HG02623 (cell line): ENCODE results near the gene ANKDD1A.

Source experiments
- ATAC-seq: cut with Tn5 transposase; IDR thresholded peaks from one replicate; pipeline ENCODE4 v1.9.1; 2021; ENCODE audit warnings: moderate library complexity; ENCODE audit not compliant: unreplicated experiment

Gene ANKDD1A

DNA sequence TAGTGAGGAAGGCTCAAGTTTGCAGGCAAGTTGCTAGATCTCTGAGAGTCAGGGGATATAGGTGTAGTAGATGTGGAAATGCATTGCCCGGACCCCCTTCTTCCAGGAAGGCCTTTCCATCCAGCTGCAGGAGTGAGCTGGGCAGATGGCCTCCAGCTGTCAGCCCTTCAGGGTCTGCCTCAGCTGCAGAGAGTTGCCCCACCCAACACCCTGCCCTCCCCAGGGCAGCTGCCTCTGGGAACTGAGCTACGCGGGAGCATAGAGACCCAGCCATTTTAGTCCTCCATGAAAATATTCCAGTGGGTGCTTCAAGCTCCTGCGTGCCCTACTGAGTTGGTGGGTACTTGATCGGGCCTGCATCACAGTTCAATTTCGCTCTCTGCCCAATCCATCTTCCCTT is 48.5 kb downstream of the ANKDD1A start:
- no peak for ATAC-seq

DNA sequence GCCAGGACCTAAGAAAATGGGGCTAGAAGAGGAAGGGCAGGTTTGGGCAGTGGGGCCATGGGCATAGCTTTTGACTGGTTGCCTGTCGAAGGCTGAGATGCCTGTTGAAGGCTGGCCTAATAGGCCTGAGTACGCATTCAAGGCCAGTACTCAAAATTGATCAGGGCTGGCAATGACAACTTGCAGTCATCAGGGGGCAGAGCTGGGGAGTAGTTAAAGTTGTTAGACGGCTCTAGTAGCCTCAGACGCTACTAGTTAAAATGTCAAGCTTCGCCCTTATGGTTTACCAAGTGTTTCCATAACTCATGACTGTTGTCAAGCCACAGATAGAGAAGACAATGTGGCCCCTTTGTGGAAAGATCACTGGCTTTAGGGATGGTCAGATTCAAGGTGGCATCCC is 49.3 kb downstream of the ANKDD1A start:
- no peak for ATAC-seq

DNA sequence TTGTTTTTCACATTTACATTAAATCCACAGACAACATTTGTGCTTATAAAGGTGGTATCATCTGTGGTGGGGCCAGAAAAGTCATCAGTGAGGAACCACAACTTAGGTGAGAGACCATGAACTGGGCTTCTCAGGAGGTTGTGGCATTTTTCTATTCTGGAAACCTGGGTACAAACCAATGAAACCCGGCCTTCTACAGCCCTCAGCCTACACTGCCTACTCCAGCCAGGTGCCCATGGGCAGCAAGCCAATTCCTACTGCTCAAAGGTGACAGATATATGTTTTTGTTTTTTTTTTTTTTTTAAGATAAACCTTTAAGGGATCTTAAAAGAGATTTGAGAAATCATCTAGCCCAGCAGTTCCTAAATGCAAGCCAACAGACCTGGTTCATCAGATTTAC is 57.7 kb downstream of the ANKDD1A start:
- no peak for ATAC-seq

DNA sequence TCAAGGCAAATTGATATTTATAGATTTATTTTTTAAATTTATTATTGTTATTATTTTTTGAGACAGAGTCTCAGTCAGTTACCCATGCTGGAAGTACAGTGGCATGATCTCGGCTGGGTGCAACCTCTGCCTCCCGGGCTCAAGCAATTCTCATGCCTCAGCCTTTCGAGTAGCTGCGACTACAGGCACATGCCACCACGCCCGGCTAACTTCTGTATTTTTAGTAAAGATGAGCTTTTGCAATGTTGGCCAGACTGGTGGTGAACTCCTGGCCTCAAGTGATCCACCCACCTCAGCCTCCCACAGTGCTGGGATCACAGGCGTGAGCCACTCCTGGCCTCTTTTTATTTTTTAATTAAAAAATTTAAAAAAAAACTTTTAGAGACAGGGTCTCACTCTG is 59.0 kb downstream of the ANKDD1A start:
- ATAC-seq, result no peak

DNA sequence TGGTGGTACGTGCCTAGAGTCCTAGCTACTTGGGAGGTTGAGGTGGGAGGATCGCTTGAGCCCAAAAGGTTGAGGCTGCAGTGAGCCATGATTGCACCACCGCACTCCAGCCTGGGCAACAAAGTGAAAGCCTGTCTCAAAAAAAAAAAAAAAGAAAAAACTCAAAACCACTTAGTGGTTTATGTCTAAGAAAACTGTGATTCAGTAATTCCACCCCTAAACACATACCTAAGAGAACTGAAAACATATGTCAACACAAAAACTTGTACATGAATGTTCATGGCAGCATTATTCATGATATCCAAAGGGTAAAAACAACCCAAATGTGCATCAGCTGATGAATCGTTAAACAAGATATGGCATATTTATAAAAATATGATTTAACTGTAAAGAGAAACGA is 63.7 kb downstream of the ANKDD1A start:
- ATAC-seq, result no peak

DNA sequence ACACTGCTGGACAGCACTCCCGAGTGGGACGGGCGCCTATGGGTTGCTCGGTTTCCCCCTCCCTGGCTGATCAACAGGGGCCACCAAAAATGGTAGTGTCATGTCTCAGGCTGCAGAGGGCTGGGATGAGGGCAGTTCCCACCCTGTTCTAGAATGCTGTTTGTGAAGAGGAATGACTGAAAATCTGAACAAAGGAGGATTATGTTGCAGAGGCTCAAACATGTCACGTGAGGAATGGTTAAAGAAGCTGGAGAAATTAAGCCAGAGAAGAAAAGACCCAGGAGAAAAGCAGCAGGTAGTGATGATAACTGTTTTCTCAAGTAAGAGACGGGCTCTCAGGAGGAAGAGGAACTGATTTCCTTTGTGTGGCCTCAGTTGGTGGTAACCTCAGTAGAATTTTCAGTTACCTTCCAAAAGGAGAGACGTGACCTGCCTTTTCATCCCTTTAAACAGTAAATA is 67.6 kb downstream of the ANKDD1A start:
- no peak for ATAC-seq

DNA sequence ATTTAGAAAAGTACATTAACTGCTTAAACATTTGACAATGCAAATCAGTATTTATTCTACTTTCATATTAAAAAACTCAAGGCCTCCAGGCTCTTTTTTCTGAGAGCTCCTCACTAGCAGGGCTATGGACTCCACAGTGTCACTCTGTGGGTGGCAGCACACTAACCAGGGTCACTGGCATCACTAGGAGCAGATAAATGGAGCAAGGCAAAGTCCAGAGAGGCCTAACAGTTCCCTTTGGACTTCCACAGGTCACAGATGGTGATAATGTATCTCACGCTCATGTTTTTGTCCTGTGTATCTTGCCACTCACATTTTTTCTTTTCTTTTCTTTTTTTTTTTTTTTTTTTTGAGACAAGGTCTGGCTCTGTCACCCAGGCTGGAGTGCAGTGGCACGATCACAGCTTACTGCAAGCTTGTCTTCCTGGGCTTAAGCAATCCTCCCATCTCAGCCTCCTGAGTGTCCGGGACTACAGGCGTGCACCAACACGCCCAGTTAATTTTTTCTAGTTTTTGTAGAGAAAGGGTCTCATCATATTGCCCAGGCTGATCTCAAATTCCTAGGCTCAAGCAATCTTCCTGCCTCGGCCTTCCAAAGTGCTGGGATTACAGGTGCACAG is 70.2 kb downstream of the ANKDD1A start:
- no peak for ATAC-seq

DNA sequence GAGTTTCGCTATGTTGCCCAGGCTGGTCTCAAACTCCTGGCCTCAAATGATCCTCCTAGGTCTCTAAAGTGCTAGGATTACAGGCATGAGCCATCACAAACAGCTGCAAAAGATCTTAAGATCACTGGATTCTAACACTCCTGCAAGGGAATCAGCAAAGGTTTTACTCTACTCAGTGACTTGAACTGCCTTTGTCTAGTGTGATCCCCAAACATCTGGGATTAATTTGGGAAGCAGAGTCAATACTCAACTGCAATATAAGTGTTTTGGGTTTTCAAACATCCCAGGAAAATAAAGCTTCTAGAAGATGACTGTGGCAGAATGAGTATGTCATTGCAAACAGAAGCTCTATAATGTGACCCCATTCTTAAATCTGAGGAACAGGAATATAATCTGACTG is 70.8 kb downstream of the ANKDD1A start:
- ATAC-seq, result no peak

DNA sequence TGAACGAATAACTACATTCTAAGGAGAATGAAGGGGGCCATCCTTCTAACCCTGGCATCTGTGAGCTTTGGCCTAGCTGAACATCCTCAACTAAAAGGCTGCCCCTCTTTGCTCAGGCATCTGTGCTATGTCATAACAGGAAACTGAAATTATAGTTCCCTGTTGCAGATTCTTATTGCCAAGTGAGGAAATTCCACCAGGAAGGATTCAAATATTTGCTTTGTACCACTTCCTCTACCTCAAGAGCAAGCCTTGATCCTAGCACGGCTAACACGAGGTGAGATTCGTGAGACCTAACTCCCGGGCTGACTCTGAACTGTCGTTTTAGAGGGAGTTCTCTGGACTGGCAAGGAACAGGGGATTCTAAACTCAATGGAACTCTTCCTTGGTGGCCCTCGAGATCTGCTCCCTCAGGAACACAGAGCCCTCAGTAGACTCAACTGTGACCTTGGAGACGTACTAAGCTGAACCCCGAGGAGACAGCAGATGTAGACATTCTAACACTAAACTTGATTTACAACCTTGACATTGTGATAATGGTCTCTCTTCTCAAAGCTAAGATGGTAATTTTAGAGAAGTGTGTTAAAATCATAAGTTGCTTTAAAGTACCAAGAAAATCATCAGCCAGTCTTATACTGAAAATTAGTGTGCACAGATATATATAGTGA is 73.8 kb downstream of the ANKDD1A start:
- no peak for ATAC-seq

DNA sequence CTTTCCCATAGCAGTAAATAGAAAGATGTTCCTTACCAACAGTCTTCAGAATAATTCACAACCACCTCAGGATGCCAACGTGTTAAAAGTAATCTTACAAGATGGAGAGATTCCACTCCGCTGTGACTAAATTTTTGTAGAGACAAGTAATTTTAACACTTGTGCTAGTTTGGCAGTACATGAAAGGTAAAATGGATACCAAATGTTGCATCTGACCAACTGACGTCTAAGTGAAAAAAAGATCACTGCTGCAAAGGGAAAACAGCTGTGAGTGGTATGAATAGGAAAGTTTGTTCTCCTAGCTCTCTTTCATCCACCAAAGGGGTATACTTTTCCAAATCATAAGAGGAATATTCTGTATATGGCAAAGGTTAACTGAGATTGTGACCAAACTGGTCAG is 75.4 kb downstream of the ANKDD1A start:
- no peak for ATAC-seq

DNA sequence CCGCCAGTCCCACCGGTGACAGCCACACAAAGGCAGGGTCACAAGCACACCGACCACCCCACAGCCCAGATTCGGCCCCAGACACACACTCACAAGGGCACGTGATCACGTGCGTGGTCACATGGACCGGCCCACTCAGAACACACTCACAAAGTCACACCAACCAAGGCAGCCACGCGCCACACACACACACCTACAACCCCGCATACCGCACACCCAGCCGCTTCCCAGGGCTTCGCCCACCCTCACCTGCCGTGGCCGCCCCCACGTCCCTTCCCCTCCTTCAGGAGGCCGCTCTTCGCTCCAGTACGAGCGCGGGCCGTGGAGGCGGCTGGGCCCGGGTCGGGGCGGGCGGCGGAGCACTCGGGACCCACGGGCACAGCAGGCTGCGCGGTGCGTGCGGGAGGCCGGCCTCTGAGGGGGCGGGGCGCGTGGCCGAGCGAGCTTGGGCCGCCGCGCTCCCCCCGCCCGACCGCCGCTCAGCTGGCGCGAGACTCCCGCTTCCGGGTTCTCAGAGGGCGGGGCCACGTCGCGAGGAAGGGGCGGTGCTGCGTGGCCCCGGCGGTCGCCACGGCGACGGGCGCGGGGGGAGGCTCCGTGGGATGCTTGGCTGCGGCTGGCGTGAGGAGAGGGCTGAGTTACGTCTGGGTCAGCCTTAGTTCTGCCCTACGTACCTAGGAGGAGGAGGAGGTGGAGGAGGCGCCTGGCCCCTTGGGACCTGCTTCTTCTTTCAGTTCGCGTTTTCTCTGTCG is 77.9 kb downstream of the ANKDD1A start, which contains the start of gene SPG21:
Gene SPG21 (minus strand): TSS at position 499 of the 752 bp plus-strand sequence. CDS start 6,345 bp downstream, outside the sequence.
- ATAC-seq, result peak; percentile 90

DNA sequence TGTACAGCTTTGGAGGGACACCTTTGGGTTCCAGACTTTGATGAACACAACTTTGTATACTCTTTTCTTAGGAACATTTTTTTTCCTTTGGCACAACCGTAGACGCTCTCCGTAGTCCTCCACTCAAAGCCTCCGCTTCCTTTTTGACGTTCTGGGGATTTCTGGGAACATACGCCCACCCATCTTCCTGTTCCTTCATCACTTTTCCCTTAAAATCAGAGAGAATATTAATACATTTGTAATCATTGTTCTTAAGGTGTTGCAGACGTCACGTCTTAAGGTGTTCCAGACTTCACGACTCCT is 78.4 kb downstream of the ANKDD1A start:
- ATAC-seq, result no peak

DNA sequence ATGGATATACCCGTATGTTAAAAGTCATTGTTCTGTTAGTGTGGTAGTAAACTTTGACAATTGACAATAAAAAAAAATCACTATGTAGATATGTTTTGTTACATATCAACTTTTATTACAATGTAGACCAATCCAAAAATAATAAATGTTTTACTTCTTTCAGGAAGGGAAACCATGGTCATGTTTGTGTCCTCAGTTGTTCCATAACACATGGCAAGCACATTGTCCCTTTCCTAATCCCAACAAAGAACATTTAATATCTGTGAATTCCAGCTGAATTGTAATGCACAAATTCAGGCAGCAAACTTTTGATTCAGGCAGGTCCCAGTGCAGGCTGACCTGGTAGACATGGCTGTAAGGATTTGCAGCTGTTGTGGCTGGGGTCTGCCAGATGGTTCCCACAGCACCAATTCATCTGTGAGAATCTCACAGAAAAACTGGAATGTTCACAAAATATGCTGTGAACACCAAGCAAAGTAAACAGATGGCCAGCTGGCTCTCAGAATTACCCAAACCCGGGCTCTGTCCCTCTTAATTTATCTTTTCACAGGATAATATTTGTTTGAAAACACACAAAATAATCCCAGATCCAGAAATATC is 79.9 kb downstream of the ANKDD1A start:
- ATAC-seq, result no peak

DNA sequence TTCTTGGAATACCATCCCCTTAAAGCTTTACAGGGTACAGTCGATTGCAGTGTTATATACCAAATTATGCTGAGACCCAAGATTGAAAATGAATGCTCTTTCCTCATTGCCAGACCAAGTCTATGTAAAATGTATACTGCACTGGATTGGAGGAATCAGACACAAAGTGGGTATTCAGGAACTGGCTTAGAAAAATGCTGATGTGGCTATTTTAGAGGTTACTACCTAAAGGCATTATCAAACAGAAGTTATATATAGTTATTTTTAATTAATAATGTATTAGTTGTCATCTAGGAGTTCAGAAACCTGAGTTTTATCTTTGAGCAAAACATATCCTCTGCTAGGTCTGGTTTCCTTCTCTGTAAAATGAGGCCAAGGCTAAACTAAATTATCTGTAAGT is 81.6 kb downstream of the ANKDD1A start:
- ATAC-seq, result no peak

DNA sequence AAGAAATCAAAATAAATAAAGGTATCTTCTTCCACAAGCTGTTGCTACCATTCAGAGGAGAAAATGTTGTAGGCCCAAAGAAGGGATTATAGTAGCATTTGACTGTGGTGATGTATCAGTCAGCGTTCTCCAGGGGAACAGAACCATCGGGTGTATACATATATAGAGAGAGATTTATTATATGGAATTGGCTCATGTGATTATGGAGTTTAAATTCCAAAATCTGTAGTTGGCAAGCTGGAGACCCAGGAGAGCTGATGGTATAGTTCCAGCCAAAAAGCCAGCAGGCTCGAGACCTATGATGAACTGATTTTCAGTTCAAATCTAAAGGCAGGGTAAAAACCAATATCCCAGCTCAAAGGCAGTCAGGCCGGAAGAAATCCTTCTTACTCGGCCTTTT is 85.4 kb downstream of the ANKDD1A start:
- no peak for ATAC-seq

DNA sequence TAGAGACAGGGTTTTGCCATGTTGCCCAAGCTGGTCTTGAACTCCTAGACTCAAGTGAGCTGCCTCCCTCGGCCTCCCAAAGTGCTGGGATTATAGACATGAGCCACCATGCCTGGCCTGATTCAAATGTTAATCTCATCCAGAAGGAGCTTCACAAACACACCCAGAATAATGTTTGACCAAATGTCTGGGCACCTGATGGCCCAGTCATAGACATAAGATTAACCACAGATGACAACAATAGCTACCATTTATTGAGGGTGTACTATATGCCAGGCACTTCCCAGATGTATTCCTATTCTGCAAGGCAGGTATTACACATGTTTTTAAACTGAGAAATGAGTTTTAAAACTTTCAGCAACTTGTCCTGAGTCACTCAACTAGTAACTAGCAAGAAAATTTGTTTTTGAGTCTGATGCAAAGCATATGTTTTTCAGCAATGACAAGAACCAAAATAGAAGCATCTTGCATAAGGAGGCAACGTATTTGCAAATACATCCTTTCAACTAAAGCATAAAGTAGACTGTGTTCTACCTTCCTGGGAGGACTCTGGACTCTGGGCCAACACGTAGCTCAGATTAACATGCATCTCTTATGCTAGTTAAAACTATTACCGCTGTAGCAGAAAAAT is 86.2 kb downstream of the ANKDD1A start:
- ATAC-seq, result no peak

DNA sequence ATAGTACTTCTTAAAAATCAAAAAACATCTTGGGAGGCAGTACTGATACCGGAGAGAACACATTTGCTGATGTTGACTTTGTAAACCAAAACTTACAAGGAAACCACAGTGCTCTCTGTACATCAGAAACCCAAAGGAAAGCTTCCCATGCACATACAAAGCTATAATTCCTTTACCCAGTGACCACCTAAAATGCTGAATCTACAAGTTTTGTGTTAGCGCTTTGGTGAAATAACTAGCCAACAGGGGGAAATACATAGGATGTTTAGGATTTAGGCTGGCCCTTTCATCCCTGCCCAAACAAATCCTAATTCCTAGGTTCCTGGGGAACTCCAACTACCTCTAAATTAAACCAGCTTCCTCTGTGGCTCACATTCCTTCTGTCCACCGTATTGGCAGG is 93.3 kb downstream of the ANKDD1A start:
- no peak for ATAC-seq

DNA sequence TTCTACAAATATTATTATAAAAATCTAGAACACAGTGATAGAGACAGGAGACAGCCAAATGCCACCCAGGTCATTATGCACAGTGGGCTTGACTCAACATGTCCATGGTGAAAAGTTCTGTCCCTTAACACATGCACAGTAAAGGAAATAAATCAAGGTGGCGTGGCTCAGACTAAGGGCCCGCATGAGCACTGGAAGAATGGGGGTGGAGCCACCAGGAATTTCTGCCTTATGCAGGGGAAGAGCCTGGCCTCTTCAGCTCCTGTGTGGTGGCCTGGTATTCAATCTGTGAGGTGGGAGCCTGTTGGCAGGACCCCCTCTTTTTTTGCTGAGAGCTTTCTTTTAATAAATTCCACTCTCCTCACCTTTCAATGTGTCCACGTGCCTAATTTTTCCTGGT is 95.2 kb downstream of the ANKDD1A start:
- no peak for ATAC-seq
